Subcutaneous abdominal adipose tissue (tissue), 5 donors: ENCODE data around the gene TUBB4A.

Experiments
- H3K27ac ChIP-seq: one replicate; pipeline ENCODE4 v1.7.0; 2013; ENCODE audit warnings: low read depth, mild to moderate bottlenecking, inconsistent platforms, low read length, moderate library complexity
- H3K27me3 ChIP-seq, 5 donors: one replicate each; pipeline ENCODE4 v1.7.0; 2013; ENCODE audit warnings: low read length in 5 of 5, inconsistent platforms in 1 of 5; ENCODE audit not compliant: control insufficient read depth in 5 of 5, insufficient read depth in 4 of 5
- H3K36me3 ChIP-seq, 5 donors: one replicate each; pipeline ENCODE4 v1.7.0; 2013; ENCODE audit warnings: low read length in 5 of 5; ENCODE audit not compliant: control insufficient read depth in 5 of 5, insufficient read depth in 5 of 5
- H3K4me1 ChIP-seq, 5 donors: one replicate each; pipeline ENCODE4 v1.7.0; 2013; ENCODE audit warnings: low read length in 5 of 5, mild to moderate bottlenecking in 3 of 5, moderate library complexity in 1 of 5; ENCODE audit not compliant: control insufficient read depth in 5 of 5, insufficient read depth in 5 of 5
- H3K4me3 ChIP-seq, 5 donors: one replicate each; pipeline ENCODE4 v1.7.0; 2013; ENCODE audit warnings: low read length in 5 of 5, low read depth in 1 of 5
- H3K9ac ChIP-seq, 5 donors: one replicate each; pipeline ENCODE4 v1.7.0; 2013; ENCODE audit warnings: low read length in 5 of 5, mild to moderate bottlenecking in 4 of 5, moderate library complexity in 3 of 5
- H3K9me3 ChIP-seq, 5 donors: one replicate each; pipeline ENCODE4 v1.7.0; 2013; ENCODE audit warnings: low read length in 5 of 5; ENCODE audit not compliant: control insufficient read depth in 5 of 5
- donor health status: healthy.
- donor health status: healthy.
- donor health status: healthy.
- donor health status: healthy.
- donor health status: healthy.

Gene TUBB4A

GRCh38 chr19:6533000-6533328 lies 30.9 kb upstream of the TUBB4A start:
- no peak overlapping the region for H3K27ac ChIP-seq
- H3K9ac ChIP-seq: no peak overlapping the region
- H3K27me3 ChIP-seq: peaks cover 7 to 19% (median 17%) of the 10 kb centered on the region in 5 donors
- peaks cover 8 to 53% (median 35%) of the 10 kb centered on the region in 5 donors for H3K4me1 ChIP-seq
- H3K4me3 ChIP-seq: peak overlapping the region in 1 of 5 donors; percentile 66
- no peaks in the 10 kb centered on the region for H3K9me3 ChIP-seq
- peaks cover 0 to 3% (median 0%) of the 10 kb centered on the region in 5 donors for H3K36me3 ChIP-seq

- peaks cover 0 to 3% (median 0%) of the 10 kb centered on the region in 5 donors for H3K36me3 ChIP-seq
- H3K4me1 ChIP-seq: peaks cover 8 to 53% (median 35%) of the 10 kb centered on the region in 5 donors
- H3K27ac ChIP-seq: no peak overlapping the region
- peak overlapping the region in 4 of 5 donors; percentile 63 to 79 (median 70) for H3K4me3 ChIP-seq
- H3K9ac ChIP-seq: no peak overlapping the region
- H3K27me3 ChIP-seq: peaks cover 7 to 19% (median 17%) of the 10 kb centered on the region in 5 donors
- H3K9me3 ChIP-seq: no peaks in the 10 kb centered on the region
Measured at GRCh38 chr19:6532244-6532999, 30.3 kb upstream of the TUBB4A start.

GRCh38 chr19:6531956-6532243 lies 29.8 kb upstream of the TUBB4A start:
- Histone ChIP-seq H3K36me3 (peaks cover 0 to 3% (median 0%) of the 10 kb centered on the region in 5 donors), H3K9me3 (no peaks in the 10 kb centered on the region), H3K27ac (no peak overlapping the region), H3K27me3 (peaks cover 7 to 19% (median 17%) of the 10 kb centered on the region in 5 donors), H3K4me1 (peaks cover 8 to 53% (median 35%) of the 10 kb centered on the region in 5 donors), H3K9ac (peak overlapping the region in 1 of 5 donors; percentile 74), H3K4me3 (peak overlapping the region in 4 of 5 donors; percentile 63 to 79 (median 70))

GRCh38 chr19:6531163-6531955 lies 29.2 kb upstream of the TUBB4A start:
- Histone ChIP-seq H3K36me3 (peaks cover 0 to 3% (median 0%) of the 10 kb centered on the region in 5 donors), H3K27me3 (peaks cover 7 to 19% (median 17%) of the 10 kb centered on the region in 5 donors), H3K4me1 (peaks cover 8 to 49% (median 35%) of the 10 kb centered on the region in 5 donors), H3K9ac (peak overlapping the region in 4 of 5 donors; percentile 46 to 74 (median 59)), H3K4me3 (peak overlapping the region; percentile 63 to 81 (median 75)), H3K9me3 (no peaks in the 10 kb centered on the region), H3K27ac (peak overlapping the region; percentile 65)

- Histone ChIP-seq H3K27me3 (peaks cover 7 to 19% (median 17%) of the 10 kb centered on the region in 5 donors), H3K9ac (peak within 1 kb of the TSS; percentile 63 to 84 (median 74)), H3K27ac (peak within 1 kb of the TSS; percentile 65), H3K4me3 (peak within 1 kb of the TSS; percentile 75 to 94 (median 81)), H3K4me1 (peaks cover 8 to 49% (median 35%) of the 10 kb centered on the region in 5 donors), H3K9me3 (no peaks in the 10 kb centered on the region), H3K36me3 (peaks cover 0 to 3% (median 0%) of the 10 kb centered on the region in 5 donors)
Measured at GRCh38 chr19:6530386-6531162, 28.5 kb upstream of the TUBB4A start, which contains the start of gene TNFSF9. Gene TNFSF9, plus strand, starts transcription at chr19:6531026. Its CDS starts 11 bp downstream, at chr19:6531037.

GRCh38 chr19:6529937-6530385 lies 27.9 kb upstream of the TUBB4A start:
- Histone ChIP-seq H3K4me1 (peaks cover 8 to 49% (median 35%) of the 10 kb centered on the region in 5 donors), H3K27ac (peak overlapping the region; percentile 65), H3K4me3 (peak overlapping the region; percentile 75 to 94 (median 81)), H3K9ac (peak overlapping the region in 3 of 5 donors; percentile 66 to 78 (median 74)), H3K36me3 (peaks cover 0 to 3% (median 0%) of the 10 kb centered on the region in 5 donors), H3K9me3 (no peaks in the 10 kb centered on the region), H3K27me3 (peaks cover 7 to 19% (median 17%) of the 10 kb centered on the region in 5 donors)

GRCh38 chr19:6529351-6529750 lies 27.2 kb upstream of the TUBB4A start:
- H3K9ac ChIP-seq: no peak overlapping the region
- H3K4me3 ChIP-seq: peak overlapping the region in 1 of 5 donors; percentile 11

GRCh38 chr19:6528544-6529121 lies 26.5 kb upstream of the TUBB4A start:
- peak overlapping the region; percentile 37 for H3K27ac ChIP-seq
- H3K36me3 ChIP-seq: no peaks in the 10 kb centered on the region
- peaks cover 8 to 52% (median 35%) of the 10 kb centered on the region in 5 donors for H3K4me1 ChIP-seq
- no peaks in the 10 kb centered on the region for H3K9me3 ChIP-seq
- H3K9ac ChIP-seq: no peak overlapping the region
- peaks cover 7 to 17% (median 13%) of the 10 kb centered on the region in 5 donors for H3K27me3 ChIP-seq
- H3K4me3 ChIP-seq: peak overlapping the region in 1 of 5 donors; percentile 35

More at GRCh38 chr19:6529351-6529750, 27.2 kb upstream of the TUBB4A start:
- Histone ChIP-seq H3K27ac (peak overlapping the region; percentile 37), H3K27me3 (peaks cover 7 to 19% (median 13%) of the 10 kb centered on the region in 5 donors), H3K36me3 (no peaks in the 10 kb centered on the region), H3K4me1 (peaks cover 8 to 49% (median 35%) of the 10 kb centered on the region in 5 donors), H3K9me3 (no peaks in the 10 kb centered on the region)

- Histone ChIP-seq H3K4me3 (no peak overlapping the region), H3K9me3 (no peaks in the 10 kb centered on the region), H3K9ac (no peak overlapping the region), H3K27me3 (peaks cover 7 to 17% (median 13%) of the 10 kb centered on the region in 5 donors), H3K27ac (no peak overlapping the region), H3K36me3 (no peaks in the 10 kb centered on the region), H3K4me1 (peaks cover 8 to 52% (median 35%) of the 10 kb centered on the region in 5 donors)
Measured at GRCh38 chr19:6527893-6528543, 25.9 kb upstream of the TUBB4A start.
